GM13977 (cell line): Measurements from ENCODE around the gene ADAMTS14.

Experiments used
- DNase-seq: peaks from one replicate; pipeline ENCODE4 v3.0.0; 2012; ENCODE audit warnings: low spot score
- in situ Hi-C: fragments of 300-500 bp; cut with MboI; formaldehyde crosslinking; loops from one replicate; pipeline ENCODE4 v1.12.0; 2022; ENCODE audit warnings: low sequenced_read_pairs, low pct_unique_long_range_greater_than_20kb, mixed read lengths, inconsistent platforms; ENCODE audit not compliant: unreplicated experiment
- TF ChIP-seq, protein P1 (sequence below): IDR thresholded peaks from 2 replicates; pipeline ENCODE4 v1.5.1; 2012; ENCODE audit warnings: mild to moderate bottlenecking, control low read depth; ENCODE audit not compliant: insufficient read depth; ENCODE audit errors: extremely low read depth, missing control alignments

ADAMTS14 gene

GRCh38 chr10:70735161-70735560 lies 62.9 kb downstream of the ADAMTS14 start:
- in situ Hi-C loops, result no loop called here
- no peak for DNase-seq
- TF ChIP-seq, protein P1, sequence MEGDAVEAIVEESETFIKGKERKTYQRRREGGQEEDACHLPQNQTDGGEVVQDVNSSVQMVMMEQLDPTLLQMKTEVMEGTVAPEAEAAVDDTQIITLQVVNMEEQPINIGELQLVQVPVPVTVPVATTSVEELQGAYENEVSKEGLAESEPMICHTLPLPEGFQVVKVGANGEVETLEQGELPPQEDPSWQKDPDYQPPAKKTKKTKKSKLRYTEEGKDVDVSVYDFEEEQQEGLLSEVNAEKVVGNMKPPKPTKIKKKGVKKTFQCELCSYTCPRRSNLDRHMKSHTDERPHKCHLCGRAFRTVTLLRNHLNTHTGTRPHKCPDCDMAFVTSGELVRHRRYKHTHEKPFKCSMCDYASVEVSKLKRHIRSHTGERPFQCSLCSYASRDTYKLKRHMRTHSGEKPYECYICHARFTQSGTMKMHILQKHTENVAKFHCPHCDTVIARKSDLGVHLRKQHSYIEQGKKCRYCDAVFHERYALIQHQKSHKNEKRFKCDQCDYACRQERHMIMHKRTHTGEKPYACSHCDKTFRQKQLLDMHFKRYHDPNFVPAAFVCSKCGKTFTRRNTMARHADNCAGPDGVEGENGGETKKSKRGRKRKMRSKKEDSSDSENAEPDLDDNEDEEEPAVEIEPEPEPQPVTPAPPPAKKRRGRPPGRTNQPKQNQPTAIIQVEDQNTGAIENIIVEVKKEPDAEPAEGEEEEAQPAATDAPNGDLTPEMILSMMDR, result no peak

DNA sequence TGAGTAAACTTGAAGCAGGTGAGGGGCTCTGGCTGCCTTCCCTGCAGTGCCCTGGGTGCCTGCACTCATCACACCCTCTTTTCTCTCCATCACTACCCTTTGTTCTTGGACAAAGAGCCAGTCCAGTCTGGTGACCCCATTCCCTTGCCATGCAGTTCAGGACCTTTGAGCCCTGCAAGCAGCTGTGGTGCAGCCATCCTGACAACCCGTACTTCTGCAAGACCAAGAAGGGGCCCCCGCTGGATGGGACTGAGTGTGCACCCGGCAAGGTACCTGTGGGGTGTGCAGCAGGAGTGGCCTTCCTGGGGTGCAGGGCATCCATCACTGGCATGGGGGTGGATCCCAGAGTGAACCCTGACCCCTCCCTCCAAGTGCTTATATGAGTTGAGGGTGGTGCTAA lies 64.2 kb downstream of the ADAMTS14 start:
- TF ChIP-seq, protein P1, result no peak
- in situ Hi-C loops, result no loop called here
- DNase-seq, result no peak

DNA sequence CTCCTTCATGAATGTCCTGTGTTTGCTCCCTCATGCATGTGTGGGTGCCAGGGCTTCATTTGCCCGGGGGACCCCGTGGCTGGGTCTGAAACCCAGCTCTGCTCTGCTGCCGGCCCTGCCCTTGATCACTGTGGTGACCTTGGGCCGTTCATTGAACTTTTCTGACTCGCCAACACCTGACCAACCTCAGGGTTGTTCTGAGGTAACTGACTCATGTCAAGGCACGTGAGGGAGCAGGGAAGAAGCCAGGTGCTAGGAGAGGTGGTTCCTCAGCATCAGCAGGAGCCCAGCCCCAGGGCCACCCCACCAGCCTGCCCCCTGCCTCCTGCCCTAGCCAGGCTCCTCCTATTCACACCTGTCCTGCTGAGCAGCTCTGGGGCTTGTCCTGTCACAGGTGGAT lies 64.9 kb downstream of the ADAMTS14 start:
- no peak for DNase-seq
- in situ Hi-C loops, result no loop called here
- TF ChIP-seq, protein P1, result no peak

DNA sequence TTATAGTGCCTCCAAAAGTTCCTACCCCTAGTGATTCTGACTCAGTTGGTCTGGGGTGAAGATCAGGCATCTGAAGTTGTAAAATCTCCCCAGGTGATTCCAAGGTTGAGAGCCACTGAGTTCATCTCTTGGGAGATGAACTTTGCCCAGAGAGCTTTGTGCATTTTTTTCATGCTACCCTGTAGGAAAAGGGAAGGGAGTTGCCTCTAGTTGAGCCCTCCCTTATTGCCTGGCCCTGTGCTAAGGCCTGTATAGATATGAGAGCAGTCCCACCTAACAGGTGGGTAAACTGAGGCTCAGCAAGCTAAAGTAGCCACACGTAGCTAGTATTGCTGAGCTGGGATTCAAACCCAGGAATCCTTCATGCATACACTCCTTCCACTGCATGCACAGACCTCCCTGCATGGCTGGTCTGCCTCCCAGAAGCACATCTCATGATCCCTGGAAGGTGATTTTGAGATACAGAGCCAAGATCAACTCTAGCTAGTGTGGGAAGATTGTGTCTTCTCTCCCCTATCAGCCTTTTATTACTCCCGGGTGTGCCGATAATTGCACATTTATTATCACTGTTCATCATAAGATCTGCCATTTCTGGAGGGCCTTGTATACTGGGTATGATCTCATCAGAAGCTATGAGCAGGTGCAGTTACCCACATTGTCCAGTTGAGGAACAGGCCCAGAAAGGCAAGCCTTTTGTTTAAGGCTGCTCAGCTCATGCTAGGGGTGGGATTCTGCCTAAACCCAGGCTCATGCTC lies 65.9 kb downstream of the ADAMTS14 start:
- no peak for DNase-seq
- in situ Hi-C loops, result no loop called here
- TF ChIP-seq, protein P1, result no peak

DNA sequence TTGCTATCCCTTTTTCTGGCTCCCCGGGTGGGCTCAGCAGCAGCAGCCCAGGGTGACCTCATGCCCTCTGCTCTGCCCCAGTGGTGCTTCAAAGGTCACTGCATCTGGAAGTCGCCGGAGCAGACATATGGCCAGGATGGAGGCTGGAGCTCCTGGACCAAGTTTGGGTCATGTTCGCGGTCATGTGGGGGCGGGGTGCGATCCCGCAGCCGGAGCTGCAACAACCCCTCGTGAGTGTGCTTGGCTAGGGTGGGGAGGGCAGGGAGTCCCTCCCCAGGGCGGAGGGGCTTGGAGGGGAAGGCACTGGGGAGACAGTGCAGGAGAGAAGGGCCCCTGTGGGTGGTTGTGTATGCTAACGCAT lies 66.4 kb downstream of the ADAMTS14 start:
- no peak for DNase-seq
- TF ChIP-seq, protein P1, result no peak
- in situ Hi-C loops, result no loop called here

DNA sequence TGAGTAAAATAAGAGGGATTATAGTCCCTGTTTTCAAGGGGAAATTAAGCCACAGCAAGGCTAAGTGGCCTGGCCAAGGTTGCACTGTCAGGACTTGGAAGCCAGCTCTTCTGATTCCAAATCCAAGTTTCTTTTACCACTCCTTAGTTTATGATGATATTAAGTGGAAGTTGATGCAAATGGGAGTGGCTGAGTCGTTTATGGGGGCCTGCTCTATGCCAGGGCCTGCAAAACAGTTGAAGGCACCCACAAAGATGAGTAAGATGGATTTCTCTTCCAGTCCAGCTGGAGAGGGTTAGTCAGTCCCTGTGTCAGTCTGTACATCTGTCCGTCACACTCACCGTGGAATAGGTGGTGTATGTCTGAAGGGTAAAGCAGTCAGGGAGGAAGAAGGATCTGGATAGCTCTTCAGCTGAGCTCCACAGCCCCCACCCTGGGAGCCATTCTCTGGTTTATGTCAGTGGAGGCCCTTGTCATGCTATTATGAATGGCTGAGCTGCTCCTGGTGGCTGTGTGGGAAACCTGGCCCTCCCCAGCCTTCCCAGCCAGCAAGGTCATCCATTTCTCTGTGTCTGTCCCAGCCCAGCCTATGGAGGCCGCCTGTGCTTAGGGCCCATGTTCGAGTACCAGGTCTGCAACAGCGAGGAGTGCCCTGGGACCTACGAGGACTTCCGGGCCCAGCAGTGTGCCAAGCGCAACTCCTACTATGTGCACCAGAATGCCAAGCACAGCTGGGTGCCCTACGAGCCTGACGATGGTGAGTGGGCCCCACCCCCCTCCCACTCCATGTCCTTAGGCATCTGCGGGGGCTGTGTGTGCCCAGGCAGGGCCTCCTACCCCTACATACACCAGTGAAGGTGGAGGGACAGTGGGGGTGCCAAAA lies 68.3 kb downstream of the ADAMTS14 start:
- TF ChIP-seq, protein P1, result no peak
- no peak for DNase-seq
- in situ Hi-C loops, result no loop called here
